A549 (cell line): ENCODE data around the gene RAN. TPM values are rescaled to one million over a fixed set of nuclear protein-coding genes. Genes with fewer than 3 reads are reported as not detected.
"Not testable (repeated sequence)": the region's sequence is repeated elsewhere in the genome, so short reads cannot be mapped to it uniquely, and the experiment has no call there.

ENCODE experiments used
- ATAC-seq, 2 experiments: fragments of 200-7000 bp in 1 of 2; fragments of >200 bp in 1 of 2; cut with Nextera tagmentation in 1 of 2; cut with Tn5 transposase in 1 of 2; 3 replicates each; pipeline versions ENCODE4 v1.8.0 to v1.9.1; 2018 to 2020; ENCODE audit warnings: mild to moderate bottlenecking in 1 of 2, moderate library complexity in 1 of 2
- CTCF ChIA-PET: fragments of 300-600 bp; sonication (Branson Sonifier 250); formaldehyde crosslinking; extraction: SDS; loops from one replicate; lab custom pipeline; 2021; ENCODE audit warnings: antibody characterized with exemption, inconsistent platforms; lab: Yijun Ruan, JAX
- POLR2A ChIA-PET: fragments of 350-600 bp; formaldehyde crosslinking; extraction: SDS; loops from one replicate; lab custom pipeline; 2021; ENCODE audit warnings: antibody characterized with exemption, inconsistent platforms; lab: Yijun Ruan, JAX
- DNase-seq, 2 experiments: peaks; one replicate each; pipeline versions ENCODE4 v3.0.0 to v3.0.0-alpha.2; 2011 to 2016; ENCODE audit warnings: low read depth in 1 of 2, low spot score in 1 of 2
- FAIRE-seq: peaks from 2 replicates; lab custom pipeline; 2011; peaks lifted over from hg19 to GRCh38; lab: Jason Lieb, UNC
- H3K27ac ChIP-seq, 2 experiments: fragments of >200 bp; sonication (Bioruptor Twin); formaldehyde crosslinking; 3 replicates each; pipeline ENCODE4 v1.5.1; 2016 to 2017
- H3K4me1 ChIP-seq: fragments of >200 bp; sonication (Bioruptor Twin); formaldehyde crosslinking; 3 replicates; pipeline ENCODE4 v1.6.1; 2016
- H3K4me2 ChIP-seq: fragments of >200 bp; sonication (Bioruptor Twin); formaldehyde crosslinking; 3 replicates; pipeline ENCODE4 v1.6.1; 2016
- H3K4me3 ChIP-seq: fragments of >200 bp; sonication (Bioruptor Twin); formaldehyde crosslinking; 3 replicates; pipeline ENCODE4 v1.5.1; 2016
- H3K9me3 ChIP-seq: fragments of >200 bp; sonication (Bioruptor Twin); formaldehyde crosslinking; 3 replicates; pipeline ENCODE4 v1.6.1; 2016
- ATOH8 ChIP-seq: fragments of 250-450 bp; sonication (Bioruptor Pico); IDR thresholded peaks from 2 replicates; pipeline ENCODE4 v1.5.0; 2020; ENCODE audit warnings: low read depth, mild to moderate bottlenecking, moderate library complexity
- CBX8 ChIP-seq: fragments of 200-600 bp; sonication (generic); IDR thresholded peaks from 2 replicates; pipeline ENCODE4 v1.6.1; 2016
- E2F6 ChIP-seq: IDR thresholded peaks from 2 replicates; pipeline ENCODE4 v1.6.1; 2012; ENCODE audit warnings: low read depth, borderline replicate concordance
- FOSL2 ChIP-seq, 2 experiments: fragments of 450-650 bp in 1 of 2; fragments of >200 bp in 1 of 2; sonication (Bioruptor Twin) in 1 of 2; formaldehyde crosslinking; IDR thresholded peaks; 2 replicates each; pipeline versions ENCODE4 v1.5.0 to v1.6.1; 2016 to 2020; ENCODE audit warnings: mild to moderate bottlenecking in 1 of 2, moderate library complexity in 1 of 2
- HES2 ChIP-seq: fragments of >200 bp; sonication (Bioruptor Twin); formaldehyde crosslinking; IDR thresholded peaks from 2 replicates; pipeline ENCODE4 v1.6.1; 2016
- HMGXB4 ChIP-seq: fragments of 250-450 bp; sonication (Bioruptor Pico); IDR thresholded peaks from 2 replicates; pipeline ENCODE4 v1.5.0; 2021; ENCODE audit warnings: mild to moderate bottlenecking, moderate library complexity, borderline replicate concordance
- MAFK ChIP-seq: fragments of 450-650 bp; IDR thresholded peaks from 2 replicates; pipeline ENCODE4 v1.6.1; 2014; ENCODE audit not compliant: partially characterized antibody
- POLR2A ChIP-seq: IDR thresholded peaks from 2 replicates; pipeline ENCODE4 v1.6.1; 2012; ENCODE audit warnings: mild to moderate bottlenecking, low read length
- POLR2AphosphoS2 ChIP-seq: conservative IDR thresholded peaks from 2 replicates; pipeline ENCODE4 v1.6.1; 2012; ENCODE audit warnings: low read length, improper control_type of control experiment, inconsistent platforms
- USF2 ChIP-seq: fragments of 450-650 bp; IDR thresholded peaks from 2 replicates; pipeline ENCODE4 v1.6.1; 2014; ENCODE audit warnings: antibody characterized with exemption
- ZSCAN20 ChIP-seq: fragments of 250-450 bp; sonication (Bioruptor Pico); IDR thresholded peaks from 2 replicates; pipeline ENCODE4 v1.8.0; 2022; ENCODE audit warnings: mild to moderate bottlenecking, moderate library complexity
- WGBS: methylation state at CpG from one replicate; pipeline ENCODE4 v1.1.6; 2017; ENCODE audit errors: missing lambda C conversion rate; 5-methylcytosine and 5-hydroxymethylcytosine counted together
- polyA plus RNA-seq, 4 experiments: library from polyadenylated mRNA; depleted of rRNA in 3 of 4; stranded (reverse); fragments of >200 nt; fragmentation: RNase III in 1 of 4; extraction: RNeasy Plus Mini Kit Qiagen cat#74134 plus additional on column Dnase treatment in 1 of 4; gene quantifications; 2 replicates in 3 of 4; 3 replicates in 1 of 4; pipeline ENCODE4 v1.2.3, GENCODE V29; 2011 to 2017

Gene RAN
- polyA plus RNA-seq, 2 of the 4 experiments (the other 2 are of a cell fraction): 1,941 to 3,303 TPM

- Histone ChIP-seq H3K27ac (no peak overlapping the region), H3K4me2 (no peak overlapping the region), H3K4me1 (no peaks in the 10 kb centered on the region), H3K9me3 (no peaks in the 10 kb centered on the region), H3K4me3 (no peak overlapping the region)
- no peak for TF ChIP-seq HES2
- TF ChIP-seq POLR2A: peak; percentile 9; the same call in 1 of the 2 replicates
- no peak for TF ChIP-seq CBX8
- ChIA-PET POLR2A (no interaction called here), CTCF (no interaction called here)
- DNase-seq (no peak), ATAC-seq (peak in 1 of 2 experiments; percentile 1; a peak in 2 of 6 replicates), FAIRE-seq (no peak)
- 72% methylated on average over 5 of the region's 5 CpGs for WGBS
These were observed 9.2 kb downstream of the RAN start for GRCh38 chr12:130881046-130881445.

GRCh38 chr12:130881548-130881947, 9.7 kb downstream of the RAN start:
- no peak for TF ChIP-seq ZSCAN20 (CRISPR knock-in tag)
- peak; percentile 68 for TF ChIP-seq MAFK
- FAIRE-seq (no peak), ATAC-seq (no peak), DNase-seq (no peak)
- Histone ChIP-seq H3K9me3 (no peaks in the 10 kb centered on the region), H3K4me3 (no peak overlapping the region), H3K4me2 (no peak overlapping the region), H3K27ac (no peak overlapping the region), H3K4me1 (no peaks in the 10 kb centered on the region)
- WGBS: 88% methylated on average over 1 of the region's 1 CpG
- CTCF ChIA-PET: no interaction called here
- POLR2A ChIA-PET: no interaction called here

- FAIRE-seq, DNase-seq, H3K4me1 ChIP-seq, H3K27ac ChIP-seq, CTCF ChIA-PET, POLR2A ChIA-PET, H3K9me3 ChIP-seq, ATAC-seq, H3K4me3 ChIP-seq, H3K4me2 ChIP-seq: not testable (repeated sequence)
- 76% methylated on average over 14 of the region's 17 CpGs for WGBS
These were observed 15.3 kb downstream of the RAN start for GRCh38 chr12:130887190-130887589.

GRCh38 chr12:130904064-130904463, 32.2 kb downstream of the RAN start:
- H3K4me1 ChIP-seq: no peaks in the 10 kb centered on the region
- ATAC-seq (no peak), FAIRE-seq (no peak), DNase-seq (no peak)
- TF ChIP-seq FOSL2 (IDR thresholded peaks at IDR 0.05) (no peak), FOSL2 (CRISPR knock-in tag; IDR thresholded peaks at IDR 0.05) (no peak), E2F6 (no peak), ATOH8 (no peak), HMGXB4 (CRISPR knock-in tag) (no peak), CBX8 (no peak), POLR2AphosphoS2 (no peak), USF2 (no peak)
- H3K4me3 ChIP-seq: no peak overlapping the region
- H3K4me2 ChIP-seq: no peak overlapping the region
- H3K9me3 ChIP-seq: no peaks in the 10 kb centered on the region
- CTCF ChIA-PET: interaction anchor here (1.1 kb wide), 1 partner anchor 12 kb away, joined by 3 read pairs; no protein-coding TSS in a partner anchor
- no peak overlapping the region for H3K27ac ChIP-seq
- POLR2A ChIA-PET: no interaction called here
- 23% methylated on average over 2 of the region's 2 CpGs for WGBS

- WGBS: 76% methylated on average over 5 of the region's 31 CpGs
- H3K27ac ChIP-seq, DNase-seq, ATAC-seq, FAIRE-seq, H3K4me1 ChIP-seq, H3K4me2 ChIP-seq, H3K4me3 ChIP-seq, CTCF ChIA-PET, H3K9me3 ChIP-seq, POLR2A ChIA-PET: not testable (repeated sequence)
These were observed 33.1 kb downstream of the RAN start for GRCh38 chr12:130904936-130905455.
